Left ventricle myocardium inferior (tissue), 1 donor: ENCODE data around the gene GABBR2. TPM values are rescaled to one million over a fixed set of nuclear protein-coding genes. Genes with fewer than 3 reads are reported as not detected.

Experiments used
- DNase-seq: peaks from one replicate; pipeline ENCODE4 v3.0.0-alpha.2; 2020
- H3K27ac ChIP-seq: fragments of 200-600 bp; replicated peaks from 2 replicates; pipeline ENCODE4 v1.8.0; 2021
- H3K27me3 ChIP-seq: fragments of 200-600 bp; 2 replicates; pipeline ENCODE4 v1.8.0; 2021; ENCODE audit warnings: low read depth
- H3K36me3 ChIP-seq: fragments of 200-600 bp; 2 replicates; pipeline ENCODE4 v1.8.0; 2021
- H3K4me1 ChIP-seq: fragments of 200-600 bp; 2 replicates; pipeline ENCODE4 v1.8.0; 2021
- H3K4me3 ChIP-seq: fragments of 200-600 bp; 2 replicates; pipeline ENCODE4 v1.8.0; 2021; ENCODE audit warnings: mild to moderate bottlenecking, moderate library complexity
- H3K9me3 ChIP-seq: fragments of 200-600 bp; replicated peaks from 2 replicates; pipeline ENCODE4 v1.8.0; 2021
- intact Hi-C: fragments of 100-400 bp; cut with micrococcal nuclease; formaldehyde crosslinking; loops from one replicate; pipeline ENCODE4 v1.11.0; 2022
- total RNA-seq: library from RNA; stranded (reverse); fragmentation: NEBNext Ultra II Directional; extraction: Animal tissue kit (Norgen Biotek cat#: 25700); gene quantifications from one replicate; pipeline ENCODE4 v1.2.1, GENCODE V29; 2021
- TF ChIP-seq, protein P1 (sequence below): fragments of 200-600 bp; IDR thresholded peaks from 2 replicates; pipeline ENCODE4 v1.8.0; 2021; ENCODE audit warnings: antibody characterized with exemption, mild to moderate bottlenecking, borderline replicate concordance
- donor health status: DM: no; HTN: yes; CAD: no; lungs with severe emphysema.

The GABBR2 gene
- total RNA-seq, 1 donor from 2014 or later: 1.1 TPM

DNA sequence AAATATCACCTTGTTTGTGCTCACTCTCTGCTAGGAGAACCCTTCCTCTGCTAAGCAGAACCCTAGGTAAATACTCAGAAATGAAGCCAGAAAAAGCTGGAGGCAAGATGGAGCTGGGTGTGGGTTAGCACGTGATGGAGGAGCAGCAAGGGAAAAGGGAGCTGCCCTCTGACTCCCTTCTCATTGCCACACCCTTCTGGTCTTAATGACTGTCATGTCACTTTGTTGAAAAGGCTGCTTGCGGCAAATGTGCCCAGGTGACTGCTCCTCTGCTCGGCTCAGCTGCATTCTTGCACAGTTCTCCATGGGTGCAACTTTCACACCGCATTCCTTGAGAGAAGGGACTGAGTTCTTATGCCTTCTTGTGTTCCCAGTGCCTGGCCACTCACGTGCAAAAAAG is 416.9 kb downstream of the GABBR2 start:
- Histone ChIP-seq H3K4me1 (no peaks in the 10 kb centered on the region), H3K4me3 (no peak overlapping the region), H3K36me3 (no peaks in the 10 kb centered on the region), H3K9me3 (no peaks in the 10 kb centered on the region), H3K27me3 (peaks cover 21% of the 10 kb centered on the region), H3K27ac (no peak overlapping the region)
- intact Hi-C loops: no loop called here
- DNase-seq: no peak
- TF ChIP-seq, protein P1, sequence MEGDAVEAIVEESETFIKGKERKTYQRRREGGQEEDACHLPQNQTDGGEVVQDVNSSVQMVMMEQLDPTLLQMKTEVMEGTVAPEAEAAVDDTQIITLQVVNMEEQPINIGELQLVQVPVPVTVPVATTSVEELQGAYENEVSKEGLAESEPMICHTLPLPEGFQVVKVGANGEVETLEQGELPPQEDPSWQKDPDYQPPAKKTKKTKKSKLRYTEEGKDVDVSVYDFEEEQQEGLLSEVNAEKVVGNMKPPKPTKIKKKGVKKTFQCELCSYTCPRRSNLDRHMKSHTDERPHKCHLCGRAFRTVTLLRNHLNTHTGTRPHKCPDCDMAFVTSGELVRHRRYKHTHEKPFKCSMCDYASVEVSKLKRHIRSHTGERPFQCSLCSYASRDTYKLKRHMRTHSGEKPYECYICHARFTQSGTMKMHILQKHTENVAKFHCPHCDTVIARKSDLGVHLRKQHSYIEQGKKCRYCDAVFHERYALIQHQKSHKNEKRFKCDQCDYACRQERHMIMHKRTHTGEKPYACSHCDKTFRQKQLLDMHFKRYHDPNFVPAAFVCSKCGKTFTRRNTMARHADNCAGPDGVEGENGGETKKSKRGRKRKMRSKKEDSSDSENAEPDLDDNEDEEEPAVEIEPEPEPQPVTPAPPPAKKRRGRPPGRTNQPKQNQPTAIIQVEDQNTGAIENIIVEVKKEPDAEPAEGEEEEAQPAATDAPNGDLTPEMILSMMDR: no peak

DNA sequence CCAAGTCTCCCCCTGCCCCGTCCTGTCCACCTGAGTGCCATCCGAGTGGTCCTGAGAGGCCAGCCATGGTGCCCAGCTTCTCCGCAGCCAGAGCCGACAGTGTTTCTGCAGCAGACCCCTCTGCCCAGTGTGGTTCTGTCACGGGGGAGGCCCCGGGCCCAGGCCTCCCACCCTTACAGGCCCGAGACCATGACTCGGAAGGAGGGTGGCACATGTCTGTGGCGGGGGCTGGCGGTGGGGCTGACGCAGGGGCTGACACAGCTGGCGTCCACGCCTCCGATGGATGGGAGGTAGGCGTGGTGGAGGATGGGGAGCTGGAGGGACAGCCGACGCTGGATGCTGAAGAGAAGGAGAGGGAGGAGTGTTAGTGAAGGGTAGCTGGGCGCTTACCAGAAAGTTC is 418.3 kb downstream of the GABBR2 start:
- Histone ChIP-seq H3K27me3 (peaks cover 27% of the 10 kb centered on the region), H3K36me3 (no peaks in the 10 kb centered on the region), H3K4me3 (no peak overlapping the region), H3K27ac (no peak overlapping the region), H3K4me1 (no peaks in the 10 kb centered on the region), H3K9me3 (no peaks in the 10 kb centered on the region)
- TF ChIP-seq, protein P1: no peak
- no peak for DNase-seq
- intact Hi-C loops: no loop called here

DNA sequence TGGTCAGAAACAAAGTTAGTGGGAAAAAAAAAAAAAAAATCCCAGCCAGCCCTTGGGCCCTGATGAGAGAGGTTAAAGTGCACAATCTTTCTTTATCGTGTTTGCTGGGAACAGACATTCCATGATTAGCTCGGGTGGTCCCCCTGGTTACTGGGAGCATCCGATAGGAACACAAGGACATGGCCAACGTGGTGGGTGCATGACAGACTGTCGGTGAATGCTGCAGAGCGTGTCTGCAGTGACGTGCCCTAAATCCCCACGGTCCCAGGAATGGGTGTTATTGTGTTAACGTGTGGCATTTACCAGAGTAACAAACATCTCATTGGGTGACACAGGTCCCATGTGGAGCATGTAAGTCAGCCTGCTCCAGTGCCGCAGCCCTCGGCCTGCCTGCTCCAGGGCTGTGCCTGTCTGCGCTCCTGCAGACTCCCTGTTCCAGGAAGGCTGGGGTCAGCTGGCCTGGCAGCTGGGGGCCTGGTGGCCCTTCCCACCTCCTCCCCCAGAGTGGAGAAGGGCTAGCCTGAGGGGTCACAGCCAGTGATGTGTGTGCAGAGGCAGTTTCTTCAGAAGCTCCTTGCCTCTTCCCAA is 419.0 kb downstream of the GABBR2 start:
- no peak for DNase-seq
- TF ChIP-seq, protein P1: no peak
- H3K4me1 ChIP-seq: no peaks in the 10 kb centered on the region
- no peak overlapping the region for H3K4me3 ChIP-seq
- H3K36me3 ChIP-seq: no peaks in the 10 kb centered on the region
- intact Hi-C loops: no loop called here
- no peaks in the 10 kb centered on the region for H3K9me3 ChIP-seq
- peaks cover 30% of the 10 kb centered on the region for H3K27me3 ChIP-seq
- no peak overlapping the region for H3K27ac ChIP-seq

DNA sequence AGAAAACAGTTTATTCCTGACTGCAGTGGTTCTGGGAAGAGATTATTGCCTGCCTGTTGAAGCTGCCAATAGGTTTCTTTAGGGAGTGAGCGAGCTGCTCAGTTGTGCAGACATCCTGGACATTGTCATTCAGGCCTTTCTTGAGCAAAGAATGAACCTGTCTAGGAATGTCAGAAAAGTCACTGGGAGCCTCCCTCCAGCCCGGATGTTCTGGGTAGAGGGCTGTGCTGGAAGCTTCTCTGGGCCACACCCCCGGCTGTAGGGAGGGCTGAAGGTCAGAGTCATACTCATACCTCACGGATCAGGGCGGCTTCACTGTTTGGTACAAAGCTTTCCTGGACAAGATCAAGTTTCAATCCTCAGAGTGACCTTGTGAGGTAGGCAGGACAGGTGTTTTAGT is 419.9 kb downstream of the GABBR2 start:
- H3K4me3 ChIP-seq: no peak overlapping the region
- intact Hi-C loops: no loop called here
- DNase-seq: no peak
- H3K27ac ChIP-seq: no peak overlapping the region
- H3K36me3 ChIP-seq: no peaks in the 10 kb centered on the region
- TF ChIP-seq, protein P1: no peak
- H3K27me3 ChIP-seq: peaks cover 39% of the 10 kb centered on the region
- H3K9me3 ChIP-seq: no peaks in the 10 kb centered on the region
- H3K4me1 ChIP-seq: no peaks in the 10 kb centered on the region

DNA sequence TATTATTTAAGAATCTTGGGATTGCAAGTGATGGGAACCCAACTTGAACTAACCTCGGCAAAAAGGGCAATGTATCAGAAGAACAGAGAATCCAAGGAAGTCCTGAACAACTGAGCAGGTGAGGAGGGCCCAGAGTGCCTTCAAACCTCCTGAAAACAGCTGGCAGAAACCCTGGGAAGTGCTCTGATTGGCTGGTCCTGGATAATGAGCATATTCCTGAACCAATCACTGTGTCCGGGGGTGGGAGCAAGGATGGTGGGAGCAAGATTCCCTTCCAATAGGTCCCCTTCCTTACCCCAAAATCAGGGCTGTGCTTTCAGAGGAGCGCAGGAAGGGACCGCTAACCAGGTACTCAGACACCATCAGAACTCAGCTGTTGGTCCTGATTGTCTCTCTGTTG is 421.4 kb downstream of the GABBR2 start:
- H3K4me3 ChIP-seq: no peak overlapping the region
- H3K36me3 ChIP-seq: no peaks in the 10 kb centered on the region
- peaks cover 52% of the 10 kb centered on the region for H3K27me3 ChIP-seq
- H3K27ac ChIP-seq: no peak overlapping the region
- no peak for DNase-seq
- H3K9me3 ChIP-seq: no peaks in the 10 kb centered on the region
- TF ChIP-seq, protein P1: no peak
- no peaks in the 10 kb centered on the region for H3K4me1 ChIP-seq
- intact Hi-C loops: no loop called here
